HG03432 (cell line): ENCODE results near the gene MPPED2.

ENCODE experiments used
- ATAC-seq: cut with Tn5 transposase; IDR thresholded peaks from one replicate; pipeline ENCODE4 v1.9.1; 2021; ENCODE audit warnings: mild to moderate bottlenecking, moderate library complexity; ENCODE audit not compliant: unreplicated experiment

MPPED2 gene

DNA sequence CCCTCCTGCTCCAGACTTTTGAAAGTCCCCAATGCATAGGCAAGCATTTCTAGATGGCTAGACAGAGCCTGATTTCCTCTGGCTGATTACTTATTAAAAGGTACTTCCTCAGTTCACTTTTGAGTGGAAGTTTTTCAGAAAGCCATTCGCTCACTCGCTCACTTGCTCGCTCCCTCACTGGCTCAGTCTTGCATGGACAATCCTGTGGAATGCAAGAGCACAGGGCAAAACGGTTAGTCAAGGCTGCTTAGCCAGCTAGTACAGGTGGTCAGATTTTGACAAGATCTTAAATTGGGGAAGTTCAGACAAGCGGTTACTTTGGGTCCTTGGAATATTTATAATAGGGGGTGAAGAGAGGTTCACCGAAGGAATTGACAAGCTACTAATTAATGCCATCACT lies 162.3 kb downstream of the MPPED2 start:
- no peak for ATAC-seq

DNA sequence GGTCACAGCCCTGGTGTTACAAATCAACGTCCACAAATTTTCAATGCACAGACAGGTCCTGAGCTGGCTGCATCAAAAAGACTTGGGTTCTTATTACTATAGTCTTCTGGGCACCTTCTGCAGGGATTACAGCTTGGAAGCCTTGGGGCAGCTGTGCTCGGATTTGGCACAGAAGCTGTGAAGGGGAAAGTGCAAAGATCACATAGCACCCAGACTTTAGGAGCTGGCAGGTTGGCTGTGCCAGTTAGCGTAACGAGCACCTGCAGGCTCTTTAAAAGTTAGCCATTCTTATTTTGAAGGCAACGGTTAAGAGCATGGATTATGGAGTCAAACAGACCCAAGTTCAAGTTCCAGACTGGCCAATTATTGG lies 162.9 kb downstream of the MPPED2 start:
- ATAC-seq: no peak

DNA sequence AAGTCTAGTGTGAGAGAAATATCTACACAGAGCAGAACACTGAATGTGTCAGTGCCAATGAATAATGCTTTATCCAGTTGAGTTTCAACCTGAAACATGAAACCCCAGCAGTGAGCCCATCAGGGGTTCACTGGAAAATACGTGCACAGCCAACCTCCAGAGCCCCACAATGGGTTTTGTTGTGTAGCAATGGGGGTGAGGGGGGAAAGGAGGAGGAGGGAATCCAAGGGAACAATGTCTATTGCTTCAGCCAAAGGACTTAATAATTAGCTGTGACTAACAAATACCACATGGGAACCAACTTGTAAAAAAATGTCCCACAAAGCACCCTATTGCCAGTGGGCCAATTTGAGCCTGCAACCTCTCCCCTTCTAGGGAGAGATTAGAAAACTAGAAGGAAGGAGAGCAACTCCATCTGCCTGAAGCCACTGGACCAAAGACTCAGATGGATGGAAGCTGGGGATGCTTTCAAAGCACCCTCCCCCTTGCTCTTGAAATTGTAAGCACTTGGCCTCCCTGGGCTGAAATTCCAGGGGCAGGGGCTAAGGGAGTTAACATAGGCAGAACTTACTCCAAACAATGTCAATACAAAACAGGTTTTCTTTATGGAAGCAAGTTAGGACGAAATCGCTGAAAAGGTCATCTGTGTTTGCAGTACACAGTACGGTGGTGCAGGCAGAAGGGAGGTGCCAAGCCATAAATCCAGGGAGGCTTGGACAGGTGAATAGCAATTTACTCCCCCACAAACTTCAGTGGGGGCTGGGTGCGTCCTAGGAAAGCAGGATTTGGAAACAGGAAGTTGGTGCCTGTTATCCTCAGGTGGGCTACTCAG lies 163.5 kb downstream of the MPPED2 start:
- no peak for ATAC-seq

DNA sequence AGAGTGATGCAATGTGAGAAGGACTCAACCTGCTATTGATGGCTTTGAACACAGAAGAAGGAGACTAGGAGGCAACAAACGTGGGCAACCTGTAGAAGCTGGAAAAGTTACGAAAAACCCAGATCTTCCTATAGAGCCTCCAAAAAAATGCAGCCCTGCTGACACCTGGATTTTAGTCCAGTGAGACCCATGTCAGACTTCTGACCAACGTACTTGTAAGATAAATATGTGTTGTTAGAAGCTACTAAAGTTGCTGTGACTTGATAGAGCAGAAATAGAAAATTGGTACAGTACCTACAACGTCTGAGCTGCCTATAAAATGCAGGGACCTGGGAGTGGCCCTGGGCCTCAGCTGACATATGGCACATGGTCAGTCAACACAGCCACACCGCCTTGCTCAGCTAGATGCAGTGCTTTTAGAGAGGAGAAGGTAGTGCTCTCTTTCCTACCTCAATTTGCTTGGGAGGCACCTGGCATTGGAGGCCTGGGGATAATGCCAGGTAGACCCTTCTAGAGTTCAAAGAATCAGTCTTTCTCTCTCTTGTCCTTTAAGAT lies 165.8 kb downstream of the MPPED2 start:
- ATAC-seq: no peak

DNA sequence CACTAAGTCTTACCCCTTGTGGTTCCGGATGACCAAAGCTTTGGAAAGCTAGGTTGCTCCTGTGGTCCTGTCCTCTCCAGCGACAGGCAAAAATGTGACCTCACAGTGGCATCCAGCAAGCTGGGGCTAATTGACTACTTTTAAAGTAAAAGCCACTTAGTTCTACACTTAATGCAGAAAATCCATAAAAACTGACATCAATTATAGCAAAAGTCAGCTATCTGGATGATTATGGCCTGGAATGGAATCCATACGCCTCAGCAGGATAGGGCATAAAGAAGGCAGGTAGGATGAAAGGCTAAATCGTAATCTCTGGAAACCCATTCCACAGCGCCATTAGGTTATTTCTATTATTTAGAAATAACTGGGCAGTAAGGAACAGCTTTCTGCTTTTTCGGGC lies 171.3 kb downstream of the MPPED2 start:
- no peak for ATAC-seq

DNA sequence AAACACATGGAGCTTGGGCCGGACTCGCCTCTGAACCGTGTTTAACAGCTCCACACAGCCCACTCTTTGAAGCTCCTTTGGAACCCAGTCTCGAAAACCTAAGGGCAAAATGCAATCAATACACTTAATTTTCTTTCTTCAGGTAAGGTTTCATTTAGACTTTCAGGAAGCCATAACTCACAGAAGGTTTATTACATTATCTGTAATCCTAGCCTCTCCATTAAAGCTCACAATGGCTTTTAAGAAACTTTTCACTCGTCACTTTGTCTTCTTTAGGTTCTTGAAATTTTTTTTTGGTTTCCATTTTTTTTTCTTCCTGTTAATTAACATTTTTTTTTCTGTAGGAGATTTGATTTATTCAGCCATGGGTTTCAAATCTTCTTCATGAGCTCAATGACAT lies 171.9 kb downstream of the MPPED2 start:
- ATAC-seq: no peak

DNA sequence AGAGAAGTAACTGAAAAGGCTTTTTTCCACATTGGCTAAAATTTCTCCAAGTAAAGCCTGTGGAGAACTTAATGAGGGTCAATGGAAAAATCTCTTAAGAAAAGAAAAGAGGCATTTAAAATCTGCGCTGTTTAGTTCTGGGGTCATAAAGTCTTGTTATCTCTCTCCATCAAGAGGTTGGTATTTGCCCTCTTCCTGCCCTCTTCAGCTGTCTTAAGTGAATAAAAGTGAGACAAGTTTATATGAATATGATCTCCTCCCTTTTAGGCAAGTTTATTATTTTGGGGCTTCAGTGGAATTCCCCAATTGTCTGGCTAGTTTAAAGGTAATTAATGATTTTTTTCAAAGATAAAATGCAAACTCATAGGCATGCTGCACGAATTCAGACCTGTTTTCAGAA lies 173.6 kb downstream of the MPPED2 start:
- no peak for ATAC-seq

DNA sequence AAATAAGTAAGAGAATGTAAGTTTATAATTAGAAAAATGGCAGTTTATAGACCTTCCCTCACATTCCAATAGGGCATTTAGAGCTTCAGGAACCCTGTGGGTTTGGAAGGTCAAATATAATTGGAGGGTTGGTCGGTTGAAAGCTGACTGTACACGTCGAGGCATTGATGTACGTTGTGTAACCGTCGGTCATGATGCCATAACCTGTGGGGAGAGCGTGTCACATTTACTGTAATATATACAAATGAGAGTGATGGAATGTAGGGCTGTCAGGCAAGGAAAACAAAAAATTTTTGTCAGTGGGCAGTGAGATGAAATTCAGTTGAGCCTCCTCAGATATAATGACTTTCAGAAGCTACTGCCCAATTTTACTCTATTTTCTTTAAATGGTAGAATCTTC lies 174.8 kb downstream of the MPPED2 start:
- no peak for ATAC-seq

DNA sequence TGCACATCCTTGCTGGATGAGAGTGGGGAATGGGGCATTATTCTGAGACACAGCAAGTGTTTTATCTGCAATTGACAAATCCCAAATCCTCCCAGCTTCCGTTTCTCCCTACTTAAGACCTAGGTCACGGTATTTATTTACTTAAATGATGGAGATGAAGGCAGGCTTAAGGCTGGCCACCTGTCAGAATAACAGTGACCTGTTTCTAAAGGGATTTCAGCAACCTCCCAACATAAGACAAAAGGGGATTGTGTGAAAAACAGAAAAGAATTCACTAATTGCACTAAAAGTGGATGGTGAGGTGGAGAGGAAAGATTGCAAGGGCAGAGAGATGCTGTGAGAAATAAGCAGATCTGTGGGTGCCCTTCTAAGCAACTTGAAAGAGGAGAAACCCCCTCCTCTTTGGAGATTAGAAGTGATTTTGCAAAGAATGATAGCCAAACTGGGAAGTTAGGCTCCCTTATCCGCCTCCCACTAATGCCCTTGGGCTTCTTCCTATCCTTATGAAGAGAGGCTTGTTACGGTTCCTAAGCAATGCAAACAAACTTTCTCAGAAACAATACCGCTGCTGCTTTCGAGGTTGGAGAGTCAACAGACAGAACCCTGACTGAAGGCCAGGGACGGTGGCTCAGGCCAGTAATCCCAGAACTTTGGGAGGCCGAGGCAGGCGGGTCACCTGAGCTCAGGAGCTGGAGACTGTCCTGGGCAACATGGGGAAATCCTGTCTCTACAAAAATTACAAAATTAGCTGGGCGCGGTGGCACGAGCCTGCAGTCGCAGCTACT lies 179.0 kb downstream of the MPPED2 start:
- no peak for ATAC-seq

DNA sequence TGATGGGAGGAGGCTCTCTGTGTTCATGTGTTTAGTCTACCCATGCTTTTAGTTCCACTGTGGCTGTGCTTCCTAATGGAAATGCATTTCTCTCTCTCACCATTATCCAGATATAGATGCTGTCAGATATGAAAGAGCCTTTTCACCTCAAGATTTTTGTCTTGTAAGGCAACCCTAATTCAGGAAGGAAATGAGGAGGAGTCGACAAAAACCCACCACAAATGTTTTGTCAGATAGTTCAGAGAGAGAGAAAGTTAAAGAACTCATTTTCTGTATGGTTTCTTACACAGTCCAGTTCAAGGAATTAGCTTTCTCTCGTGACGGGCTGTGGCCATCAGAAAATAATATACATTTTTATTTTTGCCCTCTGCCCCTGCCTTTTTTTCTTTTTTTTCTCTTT lies 180.8 kb downstream of the MPPED2 start:
- ATAC-seq: no peak

DNA sequence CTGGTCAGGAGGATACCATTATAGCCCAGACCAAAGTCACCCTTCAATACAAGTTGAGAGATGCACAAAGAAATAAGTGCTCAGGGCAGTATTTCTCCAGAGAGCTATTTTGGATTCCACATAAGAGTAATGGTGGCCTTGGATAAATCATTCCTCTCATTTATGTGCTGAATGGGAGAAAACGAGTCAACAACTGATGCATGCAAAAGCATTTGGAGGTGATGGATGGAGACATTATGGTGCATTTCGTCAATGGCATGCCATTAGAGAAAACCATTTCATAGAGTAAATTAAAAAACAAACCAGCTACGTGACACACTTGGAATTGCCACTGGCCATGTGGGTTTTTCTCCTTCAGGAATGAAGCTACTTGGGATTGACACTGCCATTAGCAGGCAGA lies 182.0 kb downstream of the MPPED2 start:
- ATAC-seq: no peak

DNA sequence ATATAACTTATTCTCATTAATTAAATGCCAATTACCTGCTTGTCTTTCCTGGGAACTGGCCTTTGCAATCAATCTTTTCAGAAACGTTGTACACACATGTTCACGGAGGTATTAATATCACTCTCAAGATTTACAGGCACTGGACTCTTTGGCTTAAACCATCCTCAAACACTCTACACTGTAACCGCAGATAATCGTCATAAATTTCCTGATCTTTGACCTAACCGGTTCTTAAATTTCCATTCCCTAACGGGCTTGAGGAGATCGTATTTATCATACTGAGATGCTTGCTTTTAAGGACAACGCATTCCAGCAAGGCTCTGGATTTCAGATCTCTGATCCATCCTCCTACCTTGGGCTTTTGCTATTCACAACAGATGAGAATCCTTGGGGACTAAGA lies 190.4 kb downstream of the MPPED2 start:
- ATAC-seq: no peak

DNA sequence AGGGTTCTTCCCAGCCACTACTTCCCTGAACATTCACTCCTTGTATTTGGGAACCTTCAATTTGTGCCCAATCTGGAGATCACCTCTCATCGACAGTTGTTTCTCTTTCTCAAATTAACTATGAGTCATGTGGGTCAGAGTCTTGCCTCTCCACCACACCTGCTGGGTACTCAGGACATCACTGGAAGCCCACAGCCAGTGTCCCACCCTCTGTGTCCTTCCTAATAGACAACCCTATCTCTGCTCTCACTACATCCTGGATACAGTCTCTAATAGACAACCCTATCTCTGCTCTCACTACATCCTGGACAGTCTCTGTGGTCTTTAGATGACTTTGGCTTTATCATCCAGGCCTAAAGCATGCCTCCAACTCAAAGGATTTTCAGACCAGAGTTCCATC lies 193.1 kb downstream of the MPPED2 start:
- ATAC-seq: no peak

DNA sequence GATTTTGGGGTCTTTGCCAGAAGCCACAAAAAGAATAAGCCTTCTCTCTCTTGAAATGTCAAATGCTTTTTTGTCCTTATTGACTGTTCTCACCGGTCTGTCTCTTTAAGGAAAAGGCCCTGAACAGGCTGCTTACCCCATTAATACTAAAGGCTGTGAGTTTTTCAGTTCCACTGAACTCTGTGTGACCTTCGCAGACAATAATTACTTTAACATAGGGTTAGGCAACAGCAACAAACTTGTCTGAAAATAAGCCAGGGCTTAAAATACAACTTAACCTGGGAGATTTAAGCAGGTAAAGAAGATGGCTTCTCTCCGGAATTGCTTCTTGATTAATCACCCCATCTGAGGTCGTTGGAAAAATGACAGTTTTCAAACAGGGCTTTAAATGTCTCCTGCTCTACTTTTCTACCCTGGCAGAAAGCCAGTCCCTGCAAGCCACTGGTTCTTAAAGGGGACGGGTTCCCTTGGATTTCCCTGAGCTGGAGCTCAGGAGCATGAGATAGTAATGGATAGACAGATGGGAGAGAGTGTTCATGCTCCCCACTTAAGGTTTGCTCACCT lies 193.8 kb downstream of the MPPED2 start:
- ATAC-seq: no peak

DNA sequence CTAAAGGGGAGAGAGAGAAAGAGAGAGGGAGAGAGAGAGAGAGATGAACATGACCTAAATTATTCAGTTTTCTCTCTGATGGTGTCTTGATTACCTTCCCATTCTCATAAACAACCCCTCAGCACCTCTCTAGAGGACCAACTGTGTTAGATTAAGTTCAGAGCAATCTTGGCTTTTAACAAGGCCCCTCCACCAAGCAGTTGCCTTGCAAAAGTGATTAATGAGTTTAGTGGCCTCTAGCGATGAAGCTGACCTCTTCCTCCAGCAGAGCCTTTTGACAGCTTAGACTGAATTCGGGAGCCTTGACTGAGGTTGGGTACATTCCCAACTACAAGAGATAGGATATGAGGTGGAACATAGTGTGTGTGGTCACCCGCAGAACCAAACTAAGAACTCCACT lies 197.2 kb downstream of the MPPED2 start:
- ATAC-seq: no peak

DNA sequence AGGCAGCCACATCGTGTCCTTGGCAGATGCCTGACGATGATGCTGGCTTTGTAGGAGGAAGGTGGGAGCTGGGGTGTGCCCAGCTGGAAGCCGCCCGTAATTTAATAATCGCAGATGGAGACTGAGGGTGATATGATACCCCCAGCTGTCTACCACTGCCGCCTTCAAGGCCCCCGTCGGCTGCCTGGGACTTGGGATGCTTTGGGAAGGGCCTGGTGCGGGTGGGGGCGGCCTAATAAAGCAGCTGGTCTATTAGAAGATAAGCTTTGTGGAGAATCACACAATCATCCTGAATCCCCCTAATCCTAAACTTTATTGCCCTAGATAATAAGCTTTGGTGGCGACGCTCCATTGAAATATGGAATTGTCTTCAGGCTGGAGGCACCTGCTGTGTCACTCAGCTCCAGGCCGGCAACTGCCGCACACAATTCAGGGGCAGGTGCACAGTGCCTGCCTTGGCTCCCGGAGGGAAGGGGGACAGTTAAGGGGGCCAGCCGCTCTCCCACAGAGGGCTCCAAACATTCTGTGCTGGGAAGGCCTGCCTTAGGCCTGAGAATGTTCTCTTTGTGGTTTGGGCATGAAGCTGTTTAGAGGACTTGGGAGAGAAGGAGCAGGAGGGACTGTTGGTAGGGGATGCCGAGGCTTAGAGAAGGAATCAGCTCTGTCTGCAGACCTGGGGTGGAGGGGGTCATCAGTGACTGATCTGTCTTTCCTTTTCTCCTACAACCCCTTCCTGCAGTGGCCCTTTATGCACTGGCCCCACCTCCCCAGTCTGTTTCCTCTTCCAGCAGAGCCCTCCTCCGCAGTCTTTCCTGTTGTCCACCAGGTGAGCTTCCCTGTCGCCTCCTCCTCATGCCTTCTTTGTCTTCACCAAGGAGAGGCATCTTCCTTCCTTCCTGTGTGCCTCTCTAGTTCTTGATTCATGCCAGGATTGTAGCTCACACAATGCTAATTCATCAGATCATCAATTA lies 198.0 kb downstream of the MPPED2 start:
- ATAC-seq: no peak

DNA sequence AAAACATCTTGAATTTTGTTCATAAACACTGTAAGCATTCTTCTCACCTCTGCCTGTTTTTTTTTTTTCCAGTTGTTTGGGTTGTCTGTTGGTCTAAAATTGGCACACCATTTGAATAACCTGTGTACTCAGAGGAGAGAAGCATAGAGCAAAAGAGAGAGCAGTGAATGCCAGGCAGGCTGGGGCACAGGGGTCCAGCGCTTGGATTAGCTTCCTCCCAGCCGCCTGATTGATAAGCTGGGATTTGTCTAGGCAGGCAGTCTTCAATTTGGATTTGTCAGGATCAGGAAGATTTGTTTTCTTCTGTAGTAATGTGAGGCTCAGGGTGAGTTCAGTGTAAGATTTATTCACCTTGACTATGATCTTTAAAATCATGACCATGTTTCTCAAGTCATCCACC lies 204.3 kb downstream of the MPPED2 start:
- no peak for ATAC-seq

DNA sequence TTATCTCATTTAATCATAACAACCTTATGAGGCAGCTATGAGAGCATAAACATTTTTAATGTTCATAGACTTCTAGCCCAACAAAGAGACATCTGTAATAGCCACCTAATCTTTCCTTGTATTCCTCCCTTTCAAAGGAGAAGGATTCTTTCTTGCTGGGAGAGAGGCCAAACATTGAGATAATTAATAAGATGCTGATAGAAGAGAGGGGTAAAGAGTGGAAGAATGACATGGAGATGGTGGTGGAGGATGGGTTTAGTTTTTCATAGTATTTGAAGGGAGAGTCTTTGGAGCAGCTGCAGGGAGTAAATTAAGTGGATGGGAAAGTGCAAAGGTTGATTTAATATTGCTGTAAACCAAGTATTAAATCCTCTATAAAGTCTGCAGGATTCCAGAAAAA lies 205.3 kb downstream of the MPPED2 start:
- ATAC-seq: no peak

DNA sequence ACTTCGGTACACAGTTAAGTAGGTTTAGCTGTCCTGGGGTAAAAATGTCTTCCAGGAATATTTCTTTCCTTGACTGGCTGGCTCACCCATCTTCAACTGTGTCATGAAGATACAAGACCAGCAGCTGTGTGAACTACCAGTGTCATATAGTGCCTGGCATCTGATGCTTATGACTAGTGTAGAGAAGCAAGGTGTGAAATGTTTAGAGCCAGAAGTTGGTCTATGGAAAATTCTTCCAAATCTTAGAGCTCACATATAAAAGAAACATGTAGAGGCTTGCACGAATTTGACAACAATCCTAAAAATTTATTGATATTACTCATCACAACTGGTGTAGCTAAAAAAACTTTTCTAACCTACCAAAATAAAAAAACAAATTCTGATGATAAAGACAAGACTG lies 208.8 kb downstream of the MPPED2 start:
- ATAC-seq: no peak

DNA sequence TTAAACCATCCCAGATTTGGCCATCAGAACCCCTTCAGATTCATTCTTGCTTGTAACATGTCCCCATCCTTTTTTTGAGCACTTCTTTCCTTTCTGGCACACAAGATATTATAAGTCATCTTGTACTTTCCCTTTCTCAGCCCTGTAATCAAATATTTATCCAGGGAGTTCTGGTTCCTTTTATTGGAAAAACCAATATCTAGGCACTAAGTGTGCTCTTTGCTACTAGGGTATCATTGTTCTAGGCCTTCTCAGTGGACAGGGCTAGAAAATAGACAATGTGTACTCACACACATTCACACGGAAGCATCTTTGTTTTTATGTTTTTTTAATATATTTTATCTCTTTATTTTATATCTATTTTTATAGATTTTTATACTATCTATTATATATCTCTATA lies 216.0 kb downstream of the MPPED2 start:
- no peak for ATAC-seq

DNA sequence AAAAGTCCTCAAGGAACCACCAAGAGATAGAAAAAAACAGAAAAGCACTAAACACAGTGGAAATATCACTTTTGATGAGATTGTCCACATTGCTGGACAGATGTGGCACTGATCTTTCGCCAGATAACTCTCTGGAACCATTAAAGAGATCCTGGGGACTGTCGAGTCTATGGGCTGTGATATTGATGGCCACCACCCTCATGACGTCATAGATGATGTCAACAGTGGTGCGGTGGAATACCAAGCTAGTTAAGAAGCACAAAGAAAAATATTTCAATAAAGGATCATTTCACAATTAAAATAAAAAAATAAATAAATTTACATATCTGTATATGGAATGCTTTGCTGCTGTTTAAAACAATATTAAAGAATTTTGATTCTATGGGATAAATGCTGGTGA lies 217.8 kb downstream of the MPPED2 start:
- no peak for ATAC-seq
